GM13976 (cell line): Measurements from ENCODE around the gene RIPK4.

Experiments used
- DNase-seq: peaks from one replicate; pipeline ENCODE4 v3.0.0; 2012; ENCODE audit warnings: low spot score
- CTCF ChIP-seq: IDR thresholded peaks from 2 replicates; pipeline ENCODE4 v1.5.1; 2012; ENCODE audit warnings: borderline replicate concordance, mild to moderate bottlenecking; ENCODE audit not compliant: insufficient read depth; ENCODE audit errors: extremely low read depth, missing control alignments, control extremely low read depth
- in situ Hi-C: fragments of 300-500 bp; cut with MboI; formaldehyde crosslinking; loops from one replicate; pipeline ENCODE4 v1.12.0; 2022; ENCODE audit warnings: low sequenced_read_pairs, mixed read lengths, inconsistent platforms; ENCODE audit not compliant: unreplicated experiment

Gene RIPK4

GRCh38 chr21:41745026-41745820, 21.6 kb downstream of the RIPK4 start:
- no peak for TF ChIP-seq CTCF
- in situ Hi-C loops: no loop called here
- DNase-seq: no peak

- no peak for DNase-seq
- TF ChIP-seq CTCF: no peak
- in situ Hi-C loops: no loop called here
These were observed 22.6 kb downstream of the RIPK4 start for GRCh38 chr21:41744028-41744930.

- in situ Hi-C loops: no loop called here
- no peak for DNase-seq
- TF ChIP-seq CTCF: no peak
These were observed 23.4 kb downstream of the RIPK4 start for GRCh38 chr21:41743321-41744027.

GRCh38 chr21:41742073-41742875, 24.6 kb downstream of the RIPK4 start:
- no peak for TF ChIP-seq CTCF
- in situ Hi-C loops: no loop called here

GRCh38 chr21:41741253-41742072, 25.4 kb downstream of the RIPK4 start:
- no peak for TF ChIP-seq CTCF
- DNase-seq: no peak
- in situ Hi-C loops: no loop called here

More at GRCh38 chr21:41742073-41742875, 24.6 kb downstream of the RIPK4 start:
- no peak for DNase-seq
